HFF-Myc (cell line): ENCODE data around the gene RCAN2.

Source experiments
- DNase-seq: peaks from one replicate; pipeline ENCODE4 v3.0.0-alpha.2; 2011; ENCODE audit warnings: low read depth; ENCODE audit errors: extremely low read depth
- H3K4me3 ChIP-seq: replicated peaks from 2 replicates; pipeline ENCODE4 v1.5.1; 2011; ENCODE audit warnings: low read depth, mild to moderate bottlenecking, control low read depth, low read length
- CTCF ChIP-seq: IDR thresholded peaks from 2 replicates; pipeline ENCODE4 v1.5.1; 2012; ENCODE audit warnings: mild to moderate bottlenecking, low read depth, low read length, control low read depth; ENCODE audit errors: missing control alignments

The RCAN2 gene

GRCh38 chr6:46262928-46263706, 228.1 kb downstream of the RCAN2 start:
- no peak for TF ChIP-seq CTCF
- H3K4me3 ChIP-seq = no peak overlapping the region
- DNase-seq = no peak

DNA sequence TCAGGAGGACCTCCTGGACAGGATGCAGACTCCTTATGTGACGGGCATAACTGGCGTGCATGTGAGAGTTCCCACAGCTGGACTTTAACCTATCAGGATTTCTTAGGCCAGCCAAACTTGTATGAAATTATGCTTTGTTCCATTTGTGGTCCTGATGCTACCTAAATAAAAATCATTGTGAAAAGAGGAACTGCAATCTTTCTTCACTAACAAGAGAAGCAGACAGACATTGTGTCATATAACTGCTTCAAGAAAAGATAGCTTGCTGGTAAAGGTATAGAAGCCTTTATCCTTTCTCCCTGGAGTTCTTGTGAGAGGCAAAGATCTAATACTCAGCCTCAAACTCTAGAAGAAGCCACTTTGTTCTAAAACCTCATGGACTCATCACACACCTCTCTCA, 233.0 kb downstream of the RCAN2 start:
- no peak overlapping the region for H3K4me3 ChIP-seq
- no peak for TF ChIP-seq CTCF
- DNase-seq = no peak

- no peak for DNase-seq
- TF ChIP-seq CTCF = no peak
- H3K4me3 ChIP-seq = no peak overlapping the region
Observed at GRCh38 chr6:46255528-46255927, 235.7 kb downstream of the RCAN2 start.

DNA sequence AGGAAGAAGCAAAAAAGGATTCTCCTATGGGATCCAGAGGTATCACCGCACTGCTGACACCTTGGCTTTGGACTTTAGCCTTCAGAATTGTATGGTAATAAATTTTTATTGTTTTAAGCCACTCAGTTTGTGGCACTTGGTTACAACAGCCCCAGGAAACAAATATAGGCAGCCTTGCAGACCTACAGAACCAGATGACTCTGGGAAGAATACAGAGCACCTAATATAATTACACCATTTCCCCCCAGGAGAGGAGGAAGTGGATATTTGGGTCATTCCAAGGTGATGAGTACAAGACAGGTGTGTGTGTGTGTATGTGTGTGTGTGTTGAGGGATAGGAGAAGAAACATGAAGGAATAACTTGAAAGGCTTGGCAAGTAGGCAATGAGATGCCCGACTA, 236.3 kb downstream of the RCAN2 start:
- no peak for DNase-seq

GRCh38 chr6:46254331-46254730, 236.9 kb downstream of the RCAN2 start:
- no peak overlapping the region for H3K4me3 ChIP-seq
- no peak for DNase-seq
- no peak for TF ChIP-seq CTCF

More for the DNA sequence above, 236.3 kb downstream of the RCAN2 start:
- no peak overlapping the region for H3K4me3 ChIP-seq
- no peak for TF ChIP-seq CTCF

- TF ChIP-seq CTCF = no peak
- no peak for DNase-seq
- H3K4me3 ChIP-seq = no peak overlapping the region
Observed at GRCh38 chr6:46251583-46252339, 239.5 kb downstream of the RCAN2 start.

- H3K4me3 ChIP-seq = no peak overlapping the region
- TF ChIP-seq CTCF = no peak
- DNase-seq = no peak
Observed at GRCh38 chr6:46248143-46248542, 243.1 kb downstream of the RCAN2 start.
